ENCODE measurements around the gene VWA8.

VWA8 gene

GRCh38 chr13:41601718-41602445 lies 359.0 kb downstream of the VWA8 start:
- no peak overlapping the region for H3K27ac Mint-ChIP-seq
- no peak for ATAC-seq (replicated peaks)

GRCh38 chr13:41599619-41600018 lies 361.3 kb downstream of the VWA8 start:
- Mint-ChIP-seq H3K4me1 (no peaks in the 10 kb centered on the region), H3K9me3 (no peaks in the 10 kb centered on the region), H3K27me3 (no peaks in the 10 kb centered on the region), H3K4me3 (no peak overlapping the region), H3K27ac (no peak overlapping the region), H3K36me3 (peaks cover 32 to 49% of the 10 kb centered on the region in 2 donors)
- no peak for DNase-seq
- no peak for ATAC-seq (replicated peaks)

More at GRCh38 chr13:41601718-41602445, 359.0 kb downstream of the VWA8 start:
- DNase-seq = no peak
- peaks cover 40 to 63% of the 10 kb centered on the region in 2 donors for H3K36me3 Mint-ChIP-seq
- H3K27me3 Mint-ChIP-seq = no peaks in the 10 kb centered on the region
- H3K4me3 Mint-ChIP-seq = no peak overlapping the region
- H3K9me3 Mint-ChIP-seq = no peaks in the 10 kb centered on the region
- H3K4me1 Mint-ChIP-seq = no peaks in the 10 kb centered on the region

GRCh38 chr13:41597348-41598041 lies 363.4 kb downstream of the VWA8 start:
- Mint-ChIP-seq H3K4me1 (no peaks in the 10 kb centered on the region), H3K36me3 (peaks cover 25 to 36% of the 10 kb centered on the region in 2 donors), H3K27me3 (no peaks in the 10 kb centered on the region), H3K9me3 (no peaks in the 10 kb centered on the region), H3K4me3 (no peak overlapping the region), H3K27ac (no peak overlapping the region)
- DNase-seq (no peak), ATAC-seq (replicated peaks) (no peak)

GRCh38 chr13:41596190-41596589 lies 364.7 kb downstream of the VWA8 start:
- H3K27me3 Mint-ChIP-seq = no peaks in the 10 kb centered on the region
- H3K27ac Mint-ChIP-seq = no peak overlapping the region
- no peak overlapping the region for H3K4me3 Mint-ChIP-seq
- peaks cover 23 to 29% of the 10 kb centered on the region in 2 donors for H3K36me3 Mint-ChIP-seq
- ATAC-seq (replicated peaks) (no peak), DNase-seq (no peak)
- H3K9me3 Mint-ChIP-seq = no peaks in the 10 kb centered on the region
- H3K4me1 Mint-ChIP-seq = no peaks in the 10 kb centered on the region

GRCh38 chr13:41595298-41595697 lies 365.6 kb downstream of the VWA8 start:
- H3K36me3 Mint-ChIP-seq = peaks cover 19 to 24% of the 10 kb centered on the region in 2 donors
- no peak overlapping the region for H3K27ac Mint-ChIP-seq
- no peaks in the 10 kb centered on the region for H3K9me3 Mint-ChIP-seq
- no peak overlapping the region for H3K4me3 Mint-ChIP-seq
- H3K27me3 Mint-ChIP-seq = no peaks in the 10 kb centered on the region
- H3K4me1 Mint-ChIP-seq = peaks cover 4 to 5% of the 10 kb centered on the region in 2 donors
- DNase-seq (no peak), ATAC-seq (replicated peaks) (no peak)

- H3K9me3 Mint-ChIP-seq = no peaks in the 10 kb centered on the region
- H3K4me1 Mint-ChIP-seq = peaks cover 4 to 5% of the 10 kb centered on the region in 2 donors
- ATAC-seq (replicated peaks) (no peak), DNase-seq (no peak)
- peaks cover 33 to 36% of the 10 kb centered on the region in 2 donors for H3K36me3 Mint-ChIP-seq
- H3K27ac Mint-ChIP-seq = no peak overlapping the region
- no peak overlapping the region for H3K4me3 Mint-ChIP-seq
- H3K27me3 Mint-ChIP-seq = no peaks in the 10 kb centered on the region
Measured at GRCh38 chr13:41590643-41591042, 370.3 kb downstream of the VWA8 start.

GRCh38 chr13:41590122-41590521 lies 370.8 kb downstream of the VWA8 start:
- Mint-ChIP-seq H3K36me3 (peaks cover 36% of the 10 kb centered on the region in 2 donors), H3K27me3 (no peaks in the 10 kb centered on the region), H3K9me3 (no peaks in the 10 kb centered on the region), H3K27ac (no peak overlapping the region), H3K4me1 (peaks cover 4 to 5% of the 10 kb centered on the region in 2 donors), H3K4me3 (no peak overlapping the region)
- ATAC-seq (replicated peaks) (no peak), DNase-seq (no peak)

GRCh38 chr13:41589434-41589833 lies 371.5 kb downstream of the VWA8 start:
- Mint-ChIP-seq H3K9me3 (no peaks in the 10 kb centered on the region), H3K36me3 (peaks cover 39 to 40% of the 10 kb centered on the region in 2 donors), H3K4me3 (no peak overlapping the region), H3K4me1 (peaks cover 4 to 5% of the 10 kb centered on the region in 2 donors), H3K27ac (no peak overlapping the region), H3K27me3 (no peaks in the 10 kb centered on the region)
- DNase-seq (no peak), ATAC-seq (replicated peaks) (no peak)

GRCh38 chr13:41588899-41589298 lies 372.0 kb downstream of the VWA8 start:
- Mint-ChIP-seq H3K4me3 (no peak overlapping the region), H3K9me3 (no peaks in the 10 kb centered on the region), H3K27ac (no peak overlapping the region), H3K4me1 (peaks cover 4 to 5% of the 10 kb centered on the region in 2 donors), H3K36me3 (peaks cover 42 to 44% of the 10 kb centered on the region in 2 donors), H3K27me3 (no peaks in the 10 kb centered on the region)
- DNase-seq = no peak
- ATAC-seq (replicated peaks) = no peak

GRCh38 chr13:41588448-41588847 lies 372.5 kb downstream of the VWA8 start:
- peaks cover 4 to 5% of the 10 kb centered on the region in 2 donors for H3K4me1 Mint-ChIP-seq
- no peak overlapping the region for H3K27ac Mint-ChIP-seq
- DNase-seq (no peak), ATAC-seq (replicated peaks) (no peak)
- H3K27me3 Mint-ChIP-seq = no peaks in the 10 kb centered on the region
- peaks cover 45 to 46% of the 10 kb centered on the region in 2 donors for H3K36me3 Mint-ChIP-seq
- no peaks in the 10 kb centered on the region for H3K9me3 Mint-ChIP-seq
- no peak overlapping the region for H3K4me3 Mint-ChIP-seq

- ATAC-seq (replicated peaks) (no peak), DNase-seq (no peak)
- Mint-ChIP-seq H3K4me1 (peaks cover 4 to 5% of the 10 kb centered on the region in 2 donors), H3K36me3 (peaks cover 46 to 51% of the 10 kb centered on the region in 2 donors), H3K9me3 (no peaks in the 10 kb centered on the region), H3K27ac (no peak overlapping the region), H3K27me3 (no peaks in the 10 kb centered on the region), H3K4me3 (no peak overlapping the region)
Measured at GRCh38 chr13:41587490-41587889, 373.4 kb downstream of the VWA8 start.

GRCh38 chr13:41586216-41586615 lies 374.7 kb downstream of the VWA8 start:
- Mint-ChIP-seq H3K27me3 (no peaks in the 10 kb centered on the region), H3K9me3 (no peaks in the 10 kb centered on the region), H3K4me1 (peaks cover 4 to 5% of the 10 kb centered on the region in 2 donors), H3K27ac (no peak overlapping the region), H3K4me3 (no peak overlapping the region), H3K36me3 (peaks cover 51 to 56% of the 10 kb centered on the region in 2 donors)
- DNase-seq (no peak), ATAC-seq (replicated peaks) (no peak)

- DNase-seq (no peak), ATAC-seq (replicated peaks) (no peak)
- no peaks in the 10 kb centered on the region for H3K4me1 Mint-ChIP-seq
- H3K36me3 Mint-ChIP-seq = peaks cover 37 to 43% of the 10 kb centered on the region in 2 donors
- H3K27me3 Mint-ChIP-seq = no peaks in the 10 kb centered on the region
- no peak overlapping the region for H3K4me3 Mint-ChIP-seq
- no peaks in the 10 kb centered on the region for H3K9me3 Mint-ChIP-seq
- no peak overlapping the region for H3K27ac Mint-ChIP-seq
Measured at GRCh38 chr13:41582027-41582463, 378.9 kb downstream of the VWA8 start.

GRCh38 chr13:41580345-41580744 lies 380.6 kb downstream of the VWA8 start:
- Mint-ChIP-seq H3K27me3 (no peaks in the 10 kb centered on the region), H3K27ac (no peak overlapping the region), H3K4me3 (no peak overlapping the region), H3K9me3 (no peaks in the 10 kb centered on the region), H3K4me1 (peaks cover 3 to 10% of the 10 kb centered on the region in 2 donors), H3K36me3 (peaks cover 40 to 47% of the 10 kb centered on the region in 2 donors)
- no peak for ATAC-seq (replicated peaks)
- no peak for DNase-seq

- ATAC-seq (replicated peaks) = no peak
- no peaks in the 10 kb centered on the region for H3K9me3 Mint-ChIP-seq
- peaks cover 43 to 50% of the 10 kb centered on the region in 2 donors for H3K36me3 Mint-ChIP-seq
- H3K4me3 Mint-ChIP-seq = no peak overlapping the region
- peaks cover 3 to 10% of the 10 kb centered on the region in 2 donors for H3K4me1 Mint-ChIP-seq
- H3K27me3 Mint-ChIP-seq = no peaks in the 10 kb centered on the region
- H3K27ac Mint-ChIP-seq = no peak overlapping the region
- no peak for DNase-seq
Measured at GRCh38 chr13:41579881-41580280, 381.0 kb downstream of the VWA8 start.
